ENCODE results near the gene MAP2K5.

The MAP2K5 gene

GRCh38 chr15:67785431-67785830 lies 242.9 kb downstream of the MAP2K5 start:
- no peak for DNase-seq

DNA sequence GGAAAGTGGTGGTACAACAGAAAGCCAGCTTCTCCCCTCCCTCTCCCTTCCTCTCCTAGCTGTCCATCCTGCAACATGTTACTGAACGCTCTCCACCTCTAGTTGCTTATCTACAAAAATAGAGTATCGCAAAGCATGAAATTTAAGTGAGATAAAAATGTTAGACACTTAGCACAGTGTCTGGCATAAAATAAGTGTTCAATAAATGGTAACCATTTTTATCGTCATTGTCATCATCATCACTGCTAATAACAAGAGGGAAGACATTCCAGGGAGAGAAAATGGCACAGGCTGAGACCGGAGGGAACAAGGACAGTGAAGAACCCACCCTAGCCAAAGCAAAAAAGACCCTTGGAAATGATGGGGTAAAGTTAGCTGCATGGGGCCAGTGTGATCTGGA lies 244.1 kb downstream of the MAP2K5 start:
- no peak for DNase-seq

DNA sequence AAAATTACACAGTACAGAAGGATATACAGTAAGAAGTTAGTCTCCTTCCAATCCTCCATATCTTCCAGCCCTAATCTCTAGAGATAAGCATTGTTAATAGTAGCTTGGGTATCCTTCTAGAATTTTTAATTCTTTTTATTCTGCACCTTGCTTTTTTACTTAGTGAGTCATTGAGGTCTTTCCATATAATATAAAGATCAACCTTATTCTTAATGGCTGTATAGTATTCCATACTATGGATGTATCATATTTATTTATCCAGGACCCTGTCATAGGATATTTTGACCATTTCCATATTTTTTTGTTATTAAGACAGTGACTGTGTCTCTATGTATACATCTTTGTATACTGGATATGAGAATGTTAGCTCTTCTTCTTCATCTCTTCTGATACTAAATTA lies 246.5 kb downstream of the MAP2K5 start:
- no peak for DNase-seq

DNA sequence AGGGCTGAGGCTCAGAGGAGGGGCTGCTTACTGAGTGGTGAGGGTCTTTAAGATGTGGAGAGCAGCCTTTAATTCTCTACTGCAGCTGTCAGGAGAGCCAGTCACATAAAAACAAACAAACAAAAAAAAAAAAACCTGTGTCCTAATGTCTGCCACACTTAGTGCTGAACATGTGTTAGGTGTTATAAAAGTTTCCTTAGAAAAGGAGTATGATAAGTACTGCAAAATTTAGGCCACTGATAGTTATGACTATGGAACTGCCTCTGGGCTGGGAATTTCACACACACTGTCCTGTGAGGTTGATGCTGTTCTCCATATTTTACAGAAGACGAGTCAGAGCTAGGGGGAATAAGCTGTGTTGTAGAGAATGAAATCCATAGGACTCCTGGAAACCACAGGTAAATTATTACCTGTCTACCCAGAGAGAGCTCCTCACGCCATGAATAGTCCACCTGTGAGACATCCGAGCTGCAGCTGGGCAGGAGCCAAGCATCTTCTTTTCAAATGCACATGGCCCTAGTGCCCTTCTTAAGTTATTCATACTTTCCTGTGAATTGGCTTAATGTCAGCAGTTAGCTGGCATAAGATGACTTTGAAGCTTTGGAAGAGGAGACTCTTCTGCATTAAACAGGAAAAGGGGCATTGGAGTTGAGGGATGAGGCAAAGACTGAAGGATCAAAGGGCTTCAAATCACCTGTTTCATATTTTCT lies 248.3 kb downstream of the MAP2K5 start:
- no peak for DNase-seq

DNA sequence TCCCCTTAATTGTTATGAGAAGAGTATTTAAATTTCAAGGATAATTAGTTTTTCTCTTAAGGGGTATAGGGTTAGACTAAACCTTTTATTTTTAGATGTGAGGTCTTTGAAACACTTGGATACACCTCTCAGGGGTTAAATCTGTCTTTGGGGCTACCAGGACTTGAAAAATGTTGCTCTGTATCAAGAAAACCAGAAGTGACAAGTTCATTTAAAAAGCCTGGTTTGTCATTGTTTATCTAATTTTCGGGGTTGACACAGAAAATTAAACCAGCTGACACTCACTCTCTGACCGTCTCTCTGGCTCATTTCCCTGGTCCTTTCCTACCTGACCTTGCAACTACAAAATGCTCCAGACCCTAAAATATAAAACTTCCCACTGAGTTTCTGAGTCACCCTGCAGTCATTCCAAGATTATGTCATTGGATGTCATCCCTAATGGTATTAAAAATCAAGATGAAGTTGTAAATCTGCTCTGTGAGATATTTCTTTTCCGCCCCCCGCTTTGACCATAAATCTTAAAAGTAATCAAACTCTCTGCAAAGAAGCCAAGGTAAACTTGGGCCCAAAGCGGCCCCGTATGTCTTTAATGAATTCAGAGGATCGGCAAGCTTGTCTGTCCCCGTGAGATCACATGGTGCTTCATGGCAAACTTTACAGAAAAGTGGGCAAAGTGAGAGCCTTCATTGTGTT lies 249.9 kb downstream of the MAP2K5 start:
- no peak for DNase-seq

- DNase-seq, result no peak
Measured at GRCh38 chr15:67794832-67795574, 252.5 kb downstream of the MAP2K5 start.

DNA sequence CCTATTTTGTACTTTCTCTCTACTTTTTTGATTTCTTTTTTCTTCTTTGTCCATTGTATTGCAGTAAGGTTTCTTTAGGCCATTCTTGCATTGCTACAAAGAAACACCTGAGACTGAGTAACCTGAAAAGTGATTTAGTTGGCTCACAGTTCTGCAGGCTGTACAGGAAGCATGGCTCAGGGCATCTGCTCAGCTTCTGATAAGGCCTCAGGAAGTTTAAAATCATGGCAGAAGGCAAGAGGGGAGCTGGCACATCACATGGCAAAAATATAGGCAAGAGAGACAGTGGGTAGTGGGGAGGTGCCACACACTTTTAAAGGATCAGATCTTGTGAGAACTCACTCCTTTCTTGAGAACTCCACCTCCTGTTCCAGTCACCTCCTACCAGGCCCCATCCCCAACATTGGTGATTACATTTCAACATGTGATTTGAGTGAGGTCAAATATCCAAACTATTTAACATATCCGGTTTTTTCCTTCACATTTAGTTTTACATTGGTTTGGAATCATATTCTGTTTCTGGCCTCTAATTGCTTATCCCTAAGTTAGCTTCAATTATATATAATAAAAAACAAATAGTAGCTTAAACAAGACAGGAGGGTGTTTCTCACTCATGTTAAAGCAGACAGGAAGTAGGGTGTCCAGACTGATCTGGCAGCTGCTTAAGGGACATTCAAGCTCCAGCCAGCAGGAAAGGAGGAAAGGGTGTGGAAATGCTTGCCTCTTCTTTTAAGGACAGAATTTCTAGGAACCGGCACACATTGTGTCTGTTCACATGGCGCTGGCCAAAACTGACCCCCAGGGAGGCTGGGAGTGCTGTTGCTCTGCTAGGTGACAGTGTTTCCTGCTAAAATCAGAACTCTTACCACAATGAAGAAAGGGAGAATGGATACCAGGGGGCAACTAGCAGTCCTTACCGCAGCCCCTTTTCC lies 254.0 kb downstream of the MAP2K5 start:
- DNase-seq, result no peak

- DNase-seq, result no peak
Measured at GRCh38 chr15:67799801-67800205, 257.3 kb downstream of the MAP2K5 start.

DNA sequence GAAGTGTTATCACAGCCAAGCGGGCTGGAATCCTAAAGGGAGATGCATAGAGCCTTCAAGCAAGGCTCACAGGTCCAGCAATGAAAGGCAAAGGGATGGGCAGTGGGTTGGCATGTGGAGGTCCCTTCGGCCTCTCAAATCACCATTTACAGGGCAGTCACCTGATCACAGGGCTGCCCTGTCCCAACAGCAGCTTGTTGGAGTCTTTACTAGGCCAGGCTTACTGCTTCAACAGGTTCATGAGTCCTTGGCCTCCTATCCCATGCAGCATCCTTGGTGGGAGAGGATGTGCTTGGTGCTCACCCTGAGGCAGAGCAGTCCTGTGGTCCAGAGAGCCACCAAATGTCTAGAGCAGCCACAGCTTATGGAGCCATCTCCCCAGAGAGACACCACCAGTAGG lies 258.6 kb downstream of the MAP2K5 start:
- no peak for DNase-seq

DNA sequence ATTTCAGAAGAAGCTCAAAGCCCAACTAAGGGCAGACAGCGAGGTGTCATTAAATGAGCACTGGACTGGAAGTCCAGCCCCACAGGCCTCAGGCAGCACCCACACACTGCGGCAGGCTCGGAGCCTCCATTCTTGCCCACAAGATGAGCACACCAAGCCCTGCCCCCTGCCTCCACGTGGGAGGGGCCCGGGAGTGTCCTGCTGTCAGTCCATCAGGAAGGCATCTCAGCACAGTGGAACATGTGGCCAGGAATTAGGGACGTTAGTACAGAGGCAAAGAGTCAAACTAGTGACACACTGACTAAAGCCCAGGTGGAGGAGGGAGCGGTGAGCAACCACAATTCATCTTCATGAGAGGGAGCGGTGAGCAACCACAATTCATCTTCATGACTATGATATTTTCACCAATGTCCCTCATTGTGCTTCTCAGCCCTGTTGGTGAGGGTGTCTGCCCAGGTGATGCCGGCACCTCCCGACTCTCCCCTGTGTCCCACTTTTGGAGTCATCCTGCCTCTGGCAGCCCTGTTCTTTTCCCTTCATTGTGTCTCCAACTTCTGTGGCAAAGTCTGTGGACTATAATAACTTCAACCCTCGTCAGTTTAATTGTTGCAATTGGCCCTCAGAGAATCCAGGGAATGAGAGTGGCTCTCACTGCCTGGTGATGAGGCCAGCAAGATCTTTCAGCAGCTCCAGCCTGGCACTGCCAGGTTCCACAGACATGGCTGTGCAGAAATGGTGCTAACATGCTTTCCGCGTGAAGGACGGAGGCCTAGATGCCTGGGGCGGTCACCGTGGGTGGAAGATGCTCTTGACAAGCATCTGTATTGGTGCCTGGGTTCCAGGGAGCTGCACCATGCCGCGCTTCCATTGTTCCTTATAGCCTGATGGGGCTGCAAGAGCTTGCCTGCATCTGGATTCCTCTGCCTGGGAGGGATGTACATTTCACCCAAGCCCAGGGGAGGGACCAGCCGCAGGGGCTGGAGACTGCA lies 259.7 kb downstream of the MAP2K5 start:
- DNase-seq, result no peak

GRCh38 chr15:67803299-67803698 lies 260.8 kb downstream of the MAP2K5 start:
- DNase-seq, result no peak

DNA sequence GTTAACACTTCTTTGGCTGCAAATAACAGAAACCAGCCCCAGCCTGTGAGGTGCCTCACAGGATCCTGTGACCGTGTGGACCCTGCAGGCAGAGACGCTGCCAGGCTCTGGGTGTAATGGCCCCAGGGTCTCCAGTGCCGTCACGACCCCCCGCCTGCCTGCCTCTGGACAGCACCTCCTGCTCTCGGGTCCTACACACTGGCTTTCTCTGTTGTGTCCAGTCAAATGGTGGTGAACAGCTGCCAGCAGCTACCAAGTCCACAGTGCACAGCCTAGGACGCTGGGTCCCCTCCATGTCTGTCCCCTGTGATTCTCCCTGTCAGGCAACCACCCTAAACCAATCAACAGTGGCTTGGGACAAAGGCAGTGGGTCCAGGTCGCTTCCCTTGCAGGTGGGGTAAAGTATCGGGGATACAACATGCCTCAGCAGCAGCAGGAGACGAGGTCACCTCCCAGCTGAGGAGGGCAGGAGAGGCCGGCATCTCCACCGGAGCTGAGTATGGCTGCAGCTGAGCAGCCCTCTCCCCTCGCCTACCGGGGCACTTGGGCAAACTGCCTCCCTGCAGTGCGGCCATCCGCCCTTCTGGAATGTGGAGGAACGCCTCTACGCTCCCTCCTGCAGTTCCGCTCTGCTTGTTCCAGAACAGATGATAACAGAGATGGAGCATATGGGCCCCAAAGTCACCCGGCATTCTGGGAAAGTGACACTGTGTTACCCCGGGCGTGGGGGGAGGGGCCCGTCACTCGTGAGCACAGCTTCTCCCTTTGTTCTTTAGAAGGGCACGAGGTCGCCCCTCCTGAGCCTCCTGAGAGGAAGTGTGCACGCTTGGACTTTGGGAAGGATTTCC lies 261.7 kb downstream of the MAP2K5 start:
- DNase-seq, result no peak

DNA sequence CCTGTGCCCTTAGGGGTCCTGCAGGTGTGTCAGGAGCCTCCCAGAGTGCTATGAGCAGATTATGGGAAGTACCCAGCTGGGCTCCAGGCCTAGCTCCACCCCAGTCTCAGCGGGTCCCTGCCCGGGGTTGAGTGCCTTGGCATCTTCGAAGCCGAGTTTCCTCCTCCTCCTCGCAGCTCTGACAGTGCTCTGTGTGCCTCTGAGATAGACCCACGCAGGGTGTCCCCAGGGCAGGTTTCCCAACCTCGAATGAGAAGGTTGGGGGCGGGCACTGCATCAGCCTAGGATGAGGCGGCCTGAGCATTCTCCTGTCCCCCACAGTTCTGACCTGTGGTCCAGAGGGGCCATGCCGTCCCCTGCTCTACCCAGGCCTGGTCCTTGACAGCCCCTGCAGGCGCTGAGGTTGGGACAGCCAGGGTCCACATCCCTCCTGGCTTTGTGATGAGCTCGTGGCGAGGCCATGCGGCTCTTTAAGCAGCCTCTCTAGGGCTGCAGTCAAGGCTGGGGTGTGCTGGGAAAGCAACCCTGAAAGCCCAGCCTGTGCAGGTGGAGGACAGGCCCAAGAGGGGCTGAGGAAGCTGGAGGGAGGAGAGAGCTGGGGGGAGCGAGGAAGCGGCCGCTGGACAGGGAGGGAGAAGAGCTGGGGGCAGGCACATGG lies 262.6 kb downstream of the MAP2K5 start:
- no peak for DNase-seq

- DNase-seq, result no peak
Measured at GRCh38 chr15:67805666-67806516, 263.4 kb downstream of the MAP2K5 start.

GRCh38 chr15:67806536-67806935 lies 264.0 kb downstream of the MAP2K5 start:
- no peak for DNase-seq

GRCh38 chr15:67807141-67807540 lies 264.6 kb downstream of the MAP2K5 start:
- no peak for DNase-seq

GRCh38 chr15:67807836-67808235 lies 265.3 kb downstream of the MAP2K5 start:
- no peak for DNase-seq

DNA sequence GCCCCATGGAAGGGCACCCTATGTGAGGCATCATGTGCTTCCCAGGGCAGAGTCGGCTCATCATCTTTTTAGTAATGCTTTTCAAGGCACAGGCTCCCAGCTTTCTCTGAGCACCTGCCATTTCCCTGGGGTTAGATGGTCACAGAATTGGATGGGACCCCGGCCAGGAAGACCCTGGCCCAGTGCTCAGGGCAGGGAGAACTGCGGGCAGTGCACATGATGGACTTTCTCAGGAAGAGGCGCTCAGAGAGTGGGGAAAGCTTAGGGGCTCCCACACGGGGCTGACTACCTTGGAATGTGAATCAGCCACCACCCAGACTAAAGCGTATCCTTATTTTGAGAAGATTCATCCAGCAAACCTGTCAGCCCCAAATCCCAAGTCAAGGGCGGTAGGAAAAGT lies 266.3 kb downstream of the MAP2K5 start:
- no peak for DNase-seq

DNA sequence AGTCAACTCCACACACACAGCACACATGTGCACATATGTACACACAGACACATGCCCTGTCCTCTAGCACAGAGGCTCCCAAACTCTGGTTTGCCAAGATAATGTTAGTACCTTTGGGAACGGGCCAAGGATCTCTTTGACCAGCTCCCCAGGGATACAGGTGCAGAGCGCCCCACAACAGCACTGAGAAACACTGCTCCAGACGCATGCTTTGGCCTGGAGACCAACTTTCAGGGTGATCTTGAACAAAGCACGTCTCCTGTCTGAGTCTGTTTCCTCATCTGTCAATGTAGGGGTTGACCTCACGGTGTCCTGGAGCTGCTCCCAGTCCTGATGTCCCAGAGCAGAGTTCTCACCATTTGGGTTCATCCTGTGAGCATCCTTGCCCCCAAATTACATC lies 266.9 kb downstream of the MAP2K5 start:
- no peak for DNase-seq
